Transverse colon (tissue), 4 donors: ENCODE data around the gene METTL21C.

Experiments
- EP300 ChIP-seq: sonication (generic); formaldehyde crosslinking; IDR thresholded peaks from one replicate; pipeline ENCODE4 v1.6.1; 2017; ENCODE audit warnings: antibody characterized with exemption, low read depth
- POLR2AphosphoS5 ChIP-seq, 3 donors: sonication (generic); formaldehyde crosslinking; IDR thresholded peaks; one replicate each; pipeline ENCODE4 v1.6.1; 2016; ENCODE audit warnings: antibody characterized with exemption in 3 of 3
- TF ChIP-seq, protein P1 (sequence below), 5 experiments: fragments of 200-600 bp in 3 of 5; fragments of 450-650 bp in 2 of 5; sonication (generic) in 3 of 5; IDR thresholded peaks; 1 replicate in 2 of 5; 2 replicates in 3 of 5; pipeline ENCODE4 v1.5.1; 2016 to 2017; ENCODE audit warnings: antibody characterized with exemption in 5 of 5, inconsistent platforms in 3 of 5, mild to moderate bottlenecking in 2 of 5, moderate library complexity in 1 of 5

DNA sequence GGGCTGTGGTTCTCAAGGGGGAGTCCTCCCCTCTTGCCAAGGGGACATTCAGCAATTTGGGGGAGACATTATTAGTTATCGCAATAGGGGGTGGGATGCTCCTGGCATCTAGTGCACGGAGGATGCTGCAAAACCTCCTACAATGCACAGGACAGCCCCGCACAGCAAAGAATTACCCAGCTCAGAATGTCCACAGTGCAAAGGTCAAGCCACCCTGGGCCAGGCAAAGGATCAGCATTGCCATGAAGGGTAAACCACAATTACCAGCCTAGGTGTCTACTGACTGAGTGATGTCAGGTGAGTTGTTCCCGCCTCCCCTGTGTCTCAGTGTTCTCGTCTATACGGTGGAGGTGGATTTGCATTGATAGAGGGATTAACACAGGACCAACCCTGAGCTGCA lies 2.4 kb upstream of the METTL21C start:
- TF ChIP-seq, protein P1, sequence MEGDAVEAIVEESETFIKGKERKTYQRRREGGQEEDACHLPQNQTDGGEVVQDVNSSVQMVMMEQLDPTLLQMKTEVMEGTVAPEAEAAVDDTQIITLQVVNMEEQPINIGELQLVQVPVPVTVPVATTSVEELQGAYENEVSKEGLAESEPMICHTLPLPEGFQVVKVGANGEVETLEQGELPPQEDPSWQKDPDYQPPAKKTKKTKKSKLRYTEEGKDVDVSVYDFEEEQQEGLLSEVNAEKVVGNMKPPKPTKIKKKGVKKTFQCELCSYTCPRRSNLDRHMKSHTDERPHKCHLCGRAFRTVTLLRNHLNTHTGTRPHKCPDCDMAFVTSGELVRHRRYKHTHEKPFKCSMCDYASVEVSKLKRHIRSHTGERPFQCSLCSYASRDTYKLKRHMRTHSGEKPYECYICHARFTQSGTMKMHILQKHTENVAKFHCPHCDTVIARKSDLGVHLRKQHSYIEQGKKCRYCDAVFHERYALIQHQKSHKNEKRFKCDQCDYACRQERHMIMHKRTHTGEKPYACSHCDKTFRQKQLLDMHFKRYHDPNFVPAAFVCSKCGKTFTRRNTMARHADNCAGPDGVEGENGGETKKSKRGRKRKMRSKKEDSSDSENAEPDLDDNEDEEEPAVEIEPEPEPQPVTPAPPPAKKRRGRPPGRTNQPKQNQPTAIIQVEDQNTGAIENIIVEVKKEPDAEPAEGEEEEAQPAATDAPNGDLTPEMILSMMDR (IDR thresholded peaks at IDR 0.05) = no peak
- TF ChIP-seq EP300 (no peak), POLR2AphosphoS5 (IDR thresholded peaks at IDR 0.05) (no peak)
